HepG2 (cell line): ENCODE results near the gene CAPN7. TPM values are rescaled to one million over a fixed set of nuclear protein-coding genes. Genes with fewer than 3 reads are reported as not detected.

Experiments used
- CENPT ChIP-seq: sonication (generic); formaldehyde crosslinking; IDR thresholded peaks from 2 replicates; pipeline ENCODE4 v1.8.0; 2022; ENCODE audit warnings: low read depth, mild to moderate bottlenecking, moderate library complexity, missing genetic modification reagents
- FOXO1 ChIP-seq: sonication (generic); formaldehyde crosslinking; IDR thresholded peaks from 2 replicates; pipeline ENCODE4 v1.4.0; 2020; ENCODE audit warnings: missing genetic modification reagents
- GABPB1 ChIP-seq: IDR thresholded peaks from 2 replicates; pipeline ENCODE4 v1.6.1; 2016; ENCODE audit warnings: mild to moderate bottlenecking, missing genetic modification reagents, moderate library complexity, missing compliant biosample characterization
- HMG20A ChIP-seq: IDR thresholded peaks from 2 replicates; pipeline ENCODE4 v1.6.1; 2016; ENCODE audit warnings: borderline replicate concordance
- KAT2B ChIP-seq: fragments of 150-350 bp; IDR thresholded peaks from 2 replicates; pipeline ENCODE4 v1.6.1; 2014; ENCODE audit warnings: low read depth, low read length, borderline replicate concordance
- PAWR ChIP-seq: sonication (generic); formaldehyde crosslinking; IDR thresholded peaks from 2 replicates; pipeline ENCODE4 v1.4.0; 2020; ENCODE audit warnings: missing genetic modification reagents, mild to moderate bottlenecking, borderline replicate concordance
- PHF8 ChIP-seq: sonication (generic); formaldehyde crosslinking; IDR thresholded peaks from 2 replicates; pipeline ENCODE4 v1.5.0; 2020; ENCODE audit warnings: missing genetic modification reagents
- RNF2 ChIP-seq: fragments of 450-650 bp; conservative IDR thresholded peaks from 2 replicates; pipeline ENCODE4 v1.6.1; 2016; ENCODE audit warnings: low read depth
- SKI ChIP-seq: fragments of 450-650 bp; IDR thresholded peaks from one replicate; pipeline ENCODE4 v1.6.1; 2018; ENCODE audit warnings: mild to moderate bottlenecking; ENCODE audit not compliant: partially characterized antibody
- TRIM24 ChIP-seq: sonication (generic); formaldehyde crosslinking; IDR thresholded peaks from 2 replicates; pipeline ENCODE4 v1.8.0; 2022; ENCODE audit warnings: mild to moderate bottlenecking, missing genetic modification reagents
- ZFY ChIP-seq: sonication (generic); formaldehyde crosslinking; IDR thresholded peaks from 2 replicates; pipeline ENCODE4 v1.4.0; 2020; ENCODE audit warnings: missing genetic modification reagents
- ZNF10 ChIP-seq: sonication (generic); formaldehyde crosslinking; IDR thresholded peaks from 2 replicates; pipeline ENCODE4 v1.4.0; 2020; ENCODE audit warnings: mild to moderate bottlenecking, low read depth, missing genetic modification reagents, borderline replicate concordance
- ZNF138 ChIP-seq: sonication (generic); formaldehyde crosslinking; IDR thresholded peaks from 2 replicates; pipeline ENCODE4 v1.5.0; 2020; ENCODE audit warnings: mild to moderate bottlenecking, low read depth, missing genetic modification reagents
- ZNF256 ChIP-seq: sonication (generic); formaldehyde crosslinking; conservative IDR thresholded peaks from 2 replicates; pipeline ENCODE4 v1.4.0; 2020; ENCODE audit warnings: missing genetic modification reagents
- ZNF549 ChIP-seq: sonication (generic); formaldehyde crosslinking; IDR thresholded peaks from 2 replicates; pipeline ENCODE4 v1.5.0; 2020; ENCODE audit warnings: missing genetic modification reagents
- ZNF550 ChIP-seq: sonication (generic); formaldehyde crosslinking; IDR thresholded peaks from 2 replicates; pipeline ENCODE4 v1.4.0; 2020; ENCODE audit warnings: mild to moderate bottlenecking, missing genetic modification reagents, borderline replicate concordance
- ZNF563 ChIP-seq: sonication (generic); formaldehyde crosslinking; IDR thresholded peaks from 2 replicates; pipeline ENCODE4 v1.8.0; 2022; ENCODE audit warnings: mild to moderate bottlenecking, moderate library complexity, missing genetic modification reagents
- ZNF569 ChIP-seq: sonication (generic); formaldehyde crosslinking; IDR thresholded peaks from 2 replicates; pipeline ENCODE4 v1.5.0; 2020; ENCODE audit warnings: mild to moderate bottlenecking, missing genetic modification reagents, moderate library complexity, borderline replicate concordance
- ZNF678 ChIP-seq: sonication (generic); formaldehyde crosslinking; IDR thresholded peaks from 2 replicates; pipeline ENCODE4 v1.4.0; 2020; ENCODE audit warnings: mild to moderate bottlenecking, missing genetic modification reagents
- polyA plus RNA-seq, 8 experiments: library from polyadenylated mRNA; depleted of rRNA in 3 of 8; stranded (reverse) in 7 of 8; unstranded in 1 of 8; fragments of >200 nt; fragmentation: Illumina TruSeq in 4 of 8; extraction: Trizol in 4 of 8; gene quantifications; 2 replicates each; pipeline versions ENCODE4 v1.2.1 to v1.2.3, GENCODE V29; 2011 to 2016; ENCODE audit warnings: low read depth in 4 of 8, missing spikeins in 1 of 8, mixed read lengths in 1 of 8; ENCODE audit not compliant: insufficient read depth in 1 of 8
- total RNA-seq, 5 experiments: library from RNA; depleted of rRNA; stranded (reverse); fragments of >200 nt; fragmentation: Illumina TruSeq; extraction: Trizol; gene quantifications; 2 replicates each; pipeline ENCODE4 v1.2.3, GENCODE V29; 2016; ENCODE audit warnings: low read depth in 1 of 5
- TF ChIP-seq, protein P1 (sequence below): sonication (generic); formaldehyde crosslinking; IDR thresholded peaks from 2 replicates; pipeline ENCODE4 v1.4.0; 2020; ENCODE audit warnings: missing genetic modification reagents
- TF ChIP-seq, protein P2 (sequence below): IDR thresholded peaks from 2 replicates; pipeline ENCODE4 v1.4.0; 2020; ENCODE audit warnings: mild to moderate bottlenecking, missing genetic modification reagents
- TF ChIP-seq, protein P3 (sequence below): sonication (generic); formaldehyde crosslinking; IDR thresholded peaks from 2 replicates; pipeline ENCODE4 v1.4.0; 2020; ENCODE audit warnings: low read depth, missing genetic modification reagents

The CAPN7 gene
- total and polyA plus RNA-seq, 2 of the 13 experiments (the other 11 are each of a cell fraction or from before 2014, with no cell fraction given) = 16.7 to 36.8 TPM

DNA sequence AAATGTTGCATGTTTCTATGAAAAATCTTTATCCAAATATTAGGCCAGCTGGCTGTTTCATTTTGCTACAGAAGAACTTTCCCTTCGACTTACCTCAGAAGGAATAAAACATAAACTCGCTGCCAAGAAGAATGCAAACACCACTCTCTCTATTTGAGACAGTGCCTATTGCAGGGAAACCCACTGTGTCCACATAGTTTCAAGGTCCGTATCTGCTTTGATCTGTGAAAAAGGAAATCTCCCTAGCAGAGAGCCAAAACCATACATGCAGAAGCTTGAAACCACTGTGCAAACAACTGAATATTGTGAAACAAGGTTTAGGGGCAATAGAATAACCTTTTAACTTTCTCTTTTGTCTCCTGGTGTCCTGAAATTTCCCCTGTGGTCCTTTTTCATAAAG lies 35.0 kb upstream of the CAPN7 start (continued):
- TF ChIP-seq, protein P1, sequence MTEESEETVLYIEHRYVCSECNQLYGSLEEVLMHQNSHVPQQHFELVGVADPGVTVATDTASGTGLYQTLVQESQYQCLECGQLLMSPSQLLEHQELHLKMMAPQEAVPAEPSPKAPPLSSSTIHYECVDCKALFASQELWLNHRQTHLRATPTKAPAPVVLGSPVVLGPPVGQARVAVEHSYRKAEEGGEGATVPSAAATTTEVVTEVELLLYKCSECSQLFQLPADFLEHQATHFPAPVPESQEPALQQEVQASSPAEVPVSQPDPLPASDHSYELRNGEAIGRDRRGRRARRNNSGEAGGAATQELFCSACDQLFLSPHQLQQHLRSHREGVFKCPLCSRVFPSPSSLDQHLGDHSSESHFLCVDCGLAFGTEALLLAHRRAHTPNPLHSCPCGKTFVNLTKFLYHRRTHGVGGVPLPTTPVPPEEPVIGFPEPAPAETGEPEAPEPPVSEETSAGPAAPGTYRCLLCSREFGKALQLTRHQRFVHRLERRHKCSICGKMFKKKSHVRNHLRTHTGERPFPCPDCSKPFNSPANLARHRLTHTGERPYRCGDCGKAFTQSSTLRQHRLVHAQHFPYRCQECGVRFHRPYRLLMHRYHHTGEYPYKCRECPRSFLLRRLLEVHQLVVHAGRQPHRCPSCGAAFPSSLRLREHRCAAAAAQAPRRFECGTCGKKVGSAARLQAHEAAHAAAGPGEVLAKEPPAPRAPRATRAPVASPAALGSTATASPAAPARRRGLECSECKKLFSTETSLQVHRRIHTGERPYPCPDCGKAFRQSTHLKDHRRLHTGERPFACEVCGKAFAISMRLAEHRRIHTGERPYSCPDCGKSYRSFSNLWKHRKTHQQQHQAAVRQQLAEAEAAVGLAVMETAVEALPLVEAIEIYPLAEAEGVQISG (CRISPR knock-in tag) = peak; percentile 47; the same call in 1 of the 2 replicates
- TF ChIP-seq FOXO1 (peak; percentile 91), ZNF563 (CRISPR knock-in tag) (no peak), PAWR (no peak), ZNF549 (CRISPR knock-in tag) (no peak), ZNF550 (CRISPR knock-in tag) (no peak), ZNF678 (CRISPR knock-in tag) (no peak), ZNF569 (no peak), GABPB1 (CRISPR knock-in tag) (peak; percentile 25; the same call in 1 of the 2 replicates), ZFY (CRISPR knock-in tag) (no peak), KAT2B (no peak), RNF2 (no peak), CENPT (CRISPR knock-in tag) (no peak), ZNF256 (CRISPR knock-in tag) (no peak), HMG20A (CRISPR knock-in tag) (peak; percentile 99), SKI (peak; percentile 85), TRIM24 (peak; percentile 77; the same call in 1 of the 2 replicates), PHF8 (CRISPR knock-in tag) (no peak; the same call in 1 of the 2 replicates), ZNF10 (CRISPR knock-in tag) (no peak), ZNF138 (no peak)
- TF ChIP-seq, protein P2, sequence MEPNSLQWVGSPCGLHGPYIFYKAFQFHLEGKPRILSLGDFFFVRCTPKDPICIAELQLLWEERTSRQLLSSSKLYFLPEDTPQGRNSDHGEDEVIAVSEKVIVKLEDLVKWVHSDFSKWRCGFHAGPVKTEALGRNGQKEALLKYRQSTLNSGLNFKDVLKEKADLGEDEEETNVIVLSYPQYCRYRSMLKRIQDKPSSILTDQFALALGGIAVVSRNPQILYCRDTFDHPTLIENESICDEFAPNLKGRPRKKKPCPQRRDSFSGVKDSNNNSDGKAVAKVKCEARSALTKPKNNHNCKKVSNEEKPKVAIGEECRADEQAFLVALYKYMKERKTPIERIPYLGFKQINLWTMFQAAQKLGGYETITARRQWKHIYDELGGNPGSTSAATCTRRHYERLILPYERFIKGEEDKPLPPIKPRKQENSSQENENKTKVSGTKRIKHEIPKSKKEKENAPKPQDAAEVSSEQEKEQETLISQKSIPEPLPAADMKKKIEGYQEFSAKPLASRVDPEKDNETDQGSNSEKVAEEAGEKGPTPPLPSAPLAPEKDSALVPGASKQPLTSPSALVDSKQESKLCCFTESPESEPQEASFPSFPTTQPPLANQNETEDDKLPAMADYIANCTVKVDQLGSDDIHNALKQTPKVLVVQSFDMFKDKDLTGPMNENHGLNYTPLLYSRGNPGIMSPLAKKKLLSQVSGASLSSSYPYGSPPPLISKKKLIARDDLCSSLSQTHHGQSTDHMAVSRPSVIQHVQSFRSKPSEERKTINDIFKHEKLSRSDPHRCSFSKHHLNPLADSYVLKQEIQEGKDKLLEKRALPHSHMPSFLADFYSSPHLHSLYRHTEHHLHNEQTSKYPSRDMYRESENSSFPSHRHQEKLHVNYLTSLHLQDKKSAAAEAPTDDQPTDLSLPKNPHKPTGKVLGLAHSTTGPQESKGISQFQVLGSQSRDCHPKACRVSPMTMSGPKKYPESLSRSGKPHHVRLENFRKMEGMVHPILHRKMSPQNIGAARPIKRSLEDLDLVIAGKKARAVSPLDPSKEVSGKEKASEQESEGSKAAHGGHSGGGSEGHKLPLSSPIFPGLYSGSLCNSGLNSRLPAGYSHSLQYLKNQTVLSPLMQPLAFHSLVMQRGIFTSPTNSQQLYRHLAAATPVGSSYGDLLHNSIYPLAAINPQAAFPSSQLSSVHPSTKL (CRISPR knock-in tag) = peak; percentile 100
- TF ChIP-seq, protein P3, sequence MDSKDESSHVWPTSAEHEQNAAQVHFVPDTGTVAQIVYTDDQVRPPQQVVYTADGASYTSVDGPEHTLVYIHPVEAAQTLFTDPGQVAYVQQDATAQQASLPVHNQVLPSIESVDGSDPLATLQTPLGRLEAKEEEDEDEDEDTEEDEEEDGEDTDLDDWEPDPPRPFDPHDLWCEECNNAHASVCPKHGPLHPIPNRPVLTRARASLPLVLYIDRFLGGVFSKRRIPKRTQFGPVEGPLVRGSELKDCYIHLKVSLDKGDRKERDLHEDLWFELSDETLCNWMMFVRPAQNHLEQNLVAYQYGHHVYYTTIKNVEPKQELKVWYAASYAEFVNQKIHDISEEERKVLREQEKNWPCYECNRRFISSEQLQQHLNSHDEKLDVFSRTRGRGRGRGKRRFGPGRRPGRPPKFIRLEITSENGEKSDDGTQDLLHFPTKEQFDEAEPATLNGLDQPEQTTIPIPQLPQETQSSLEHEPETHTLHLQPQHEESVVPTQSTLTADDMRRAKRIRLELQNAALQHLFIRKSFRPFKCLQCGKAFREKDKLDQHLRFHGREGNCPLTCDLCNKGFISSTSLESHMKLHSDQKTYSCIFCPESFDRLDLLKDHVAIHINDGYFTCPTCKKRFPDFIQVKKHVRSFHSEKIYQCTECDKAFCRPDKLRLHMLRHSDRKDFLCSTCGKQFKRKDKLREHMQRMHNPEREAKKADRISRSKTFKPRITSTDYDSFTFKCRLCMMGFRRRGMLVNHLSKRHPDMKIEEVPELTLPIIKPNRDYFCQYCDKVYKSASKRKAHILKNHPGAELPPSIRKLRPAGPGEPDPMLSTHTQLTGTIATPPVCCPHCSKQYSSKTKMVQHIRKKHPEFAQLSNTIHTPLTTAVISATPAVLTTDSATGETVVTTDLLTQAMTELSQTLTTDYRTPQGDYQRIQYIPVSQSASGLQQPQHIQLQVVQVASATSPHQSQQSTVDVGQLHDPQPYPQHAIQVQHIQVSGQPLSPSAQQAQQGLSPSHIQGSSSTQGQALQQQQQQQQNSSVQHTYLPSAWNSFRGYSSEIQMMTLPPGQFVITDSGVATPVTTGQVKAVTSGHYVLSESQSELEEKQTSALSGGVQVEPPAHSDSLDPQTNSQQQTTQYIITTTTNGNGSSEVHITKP = peak; percentile 61; the same call in 1 of the 2 replicates
